Kidney tubule cell (primary cell): Measurements from ENCODE around the gene DGCR8.
"Not testable (repeated sequence)": the region's sequence is repeated elsewhere in the genome, so short reads cannot be mapped to it uniquely, and the experiment has no call there.

ENCODE experiments used
- DNase-seq: peaks from one replicate; pipeline ENCODE4 v3.0.0-alpha.2; 2018; ENCODE audit warnings: low spot score

DGCR8 gene

GRCh38 chr22:20154602-20155187, 74.7 kb downstream of the DGCR8 start:
- DNase-seq, result no peak

GRCh38 chr22:20155330-20156041, 75.4 kb downstream of the DGCR8 start:
- DNase-seq, result peak; percentile 54

GRCh38 chr22:20156042-20156389, 76.0 kb downstream of the DGCR8 start:
- no peak for DNase-seq

GRCh38 chr22:20156611-20157429, 76.8 kb downstream of the DGCR8 start:
- peak; percentile 76 for DNase-seq

- DNase-seq, result no peak
Observed at GRCh38 chr22:20157430-20158183, 77.6 kb downstream of the DGCR8 start.

- no peak for DNase-seq
Observed at GRCh38 chr22:20158391-20159036, 78.5 kb downstream of the DGCR8 start.

- DNase-seq, result no peak
Observed at GRCh38 chr22:20159076-20159475, 79.0 kb downstream of the DGCR8 start.

- not testable (repeated sequence) for DNase-seq
Observed at GRCh38 chr22:20159531-20159930, 79.5 kb downstream of the DGCR8 start.

- no peak for DNase-seq
Observed at GRCh38 chr22:20160041-20160440, 80.0 kb downstream of the DGCR8 start.
